H1 (cell line): ENCODE measurements around the gene SOWAHC. TPM values are rescaled to one million over a fixed set of nuclear protein-coding genes. Genes with fewer than 3 reads are reported as not detected.
"Not testable (repeated sequence)": the region's sequence is repeated elsewhere in the genome, so short reads cannot be mapped to it uniquely, and the experiment has no call there.

ENCODE experiments used
- CTCF ChIA-PET: fragments of 300-600 bp; sonication (Branson Sonifier 250); formaldehyde crosslinking; loops from one replicate; lab custom pipeline; 2021; ENCODE audit not compliant: partially characterized antibody; lab: Charles Lee
- POLR2A ChIA-PET: fragments of 300-600 bp; sonication (Branson Sonifier 250); formaldehyde crosslinking; loops from one replicate; lab custom pipeline; 2021; ENCODE audit warnings: inconsistent platforms; ENCODE audit not compliant: partially characterized antibody; lab: Charles Lee
- DNase-seq, 2 experiments: peaks; one replicate each; pipeline versions ENCODE4 v3.0.0 to v3.0.0-alpha.2; 2010 to 2022; ENCODE audit warnings: low spot score in 2 of 2, low read depth in 1 of 2, mixed read lengths in 1 of 2
- FAIRE-seq: peaks from 2 replicates; lab custom pipeline; 2011; peaks lifted over from hg19 to GRCh38; lab: Jason Lieb, UNC
- H2AFZ ChIP-seq: 2 replicates; pipeline ENCODE4 v1.8.1; 2012; ENCODE audit warnings: low read length, inconsistent platforms
- H2AK5ac ChIP-seq: 2 replicates; pipeline ENCODE4 v1.6.1; 2013; ENCODE audit warnings: low read depth, low read length
- H2BK120ac ChIP-seq: replicated peaks from 2 replicates; pipeline ENCODE3; 2013; ENCODE audit warnings: low read depth, low read length, inconsistent platforms
- H2BK12ac ChIP-seq: 2 replicates; pipeline ENCODE4 v1.6.1; 2013; ENCODE audit warnings: low read depth, low read length
- H2BK15ac ChIP-seq: 2 replicates; pipeline ENCODE4 v1.6.1; 2013; ENCODE audit warnings: low read length
- H2BK20ac ChIP-seq: 2 replicates; pipeline ENCODE4 v1.6.1; 2013; ENCODE audit warnings: low read length
- H2BK5ac ChIP-seq: 2 replicates; pipeline ENCODE4 v1.6.1; 2013; ENCODE audit warnings: low read depth, low read length
- H3K14ac ChIP-seq: 2 replicates; pipeline ENCODE4 v1.6.1; 2013; ENCODE audit warnings: inconsistent platforms; ENCODE audit not compliant: insufficient read length
- H3K18ac ChIP-seq: 2 replicates; pipeline ENCODE4 v1.6.1; 2013; ENCODE audit warnings: low read length; ENCODE audit errors: extremely low read depth
- H3K23ac ChIP-seq: 2 replicates; pipeline ENCODE4 v1.6.1; 2013; ENCODE audit warnings: inconsistent platforms; ENCODE audit not compliant: insufficient read length
- H3K23me2 ChIP-seq: 2 replicates; pipeline ENCODE4 v1.6.1; 2013; ENCODE audit warnings: low read depth, low read length
- H3K27ac ChIP-seq: 2 replicates; pipeline ENCODE4 v1.6.1; 2011; ENCODE audit warnings: low read depth, low read length, inconsistent platforms
- H3K27me3 ChIP-seq, 4 experiments: replicated peaks in 1 of 4; 1 replicate in 1 of 4; 2 replicates in 3 of 4; pipeline versions ENCODE4 v1.6.1 to v1.8.1; 2011 to 2013; ENCODE audit warnings: low read length in 3 of 4, mild to moderate bottlenecking in 3 of 4, inconsistent platforms in 2 of 4, mixed read lengths in 2 of 4, moderate library complexity in 1 of 4; ENCODE audit not compliant: control insufficient read depth in 3 of 4, insufficient read depth in 3 of 4; ENCODE audit errors: extremely low read depth in 1 of 4
- H3K36me3 ChIP-seq, 4 experiments: 2 replicates each; pipeline versions ENCODE4 v1.6.1 to v1.8.1; 2011 to 2013; ENCODE audit warnings: mild to moderate bottlenecking in 4 of 4, low read length in 3 of 4, moderate library complexity in 2 of 4, control low read depth in 1 of 4, inconsistent platforms in 1 of 4; ENCODE audit not compliant: insufficient read depth in 4 of 4, control insufficient read depth in 2 of 4
- H3K4ac ChIP-seq: replicated peaks from 2 replicates; pipeline ENCODE3; 2013; ENCODE audit warnings: low read length, low read depth, mixed read lengths, inconsistent platforms; ENCODE audit not compliant: insufficient read length
- H3K4me1 ChIP-seq, 4 experiments: replicated peaks in 1 of 4; 1 replicate in 1 of 4; 2 replicates in 3 of 4; pipeline versions ENCODE4 v1.6.1 to v1.8.1; 2011 to 2013; ENCODE audit warnings: low read length in 3 of 4, inconsistent platforms in 2 of 4, mixed read lengths in 1 of 4; ENCODE audit not compliant: insufficient read depth in 4 of 4, control insufficient read depth in 3 of 4
- H3K4me2 ChIP-seq, 2 experiments: 2 replicates each; pipeline versions ENCODE4 v1.6.1 to v1.8.1; 2011 to 2013; ENCODE audit warnings: low read depth in 2 of 2, low read length in 2 of 2, control low read depth in 1 of 2, inconsistent platforms in 1 of 2, mild to moderate bottlenecking in 1 of 2; ENCODE audit not compliant: insufficient read depth in 1 of 2
- H3K4me3 ChIP-seq, 4 experiments: fragments of 200-600, 300-600 bp in 1 of 4; sonication (generic), shearing (Covaris generic), sonication (Bioruptor Twin) in 1 of 4; 2 replicates each; pipeline versions ENCODE4 v1.5.1 to v1.8.1; 2011 to 2016; ENCODE audit warnings: low read length in 4 of 4, low read depth in 3 of 4, control low read depth in 2 of 4, inconsistent platforms in 2 of 4, mild to moderate bottlenecking in 2 of 4, mixed read lengths in 1 of 4, moderate library complexity in 1 of 4; ENCODE audit not compliant: insufficient read depth in 2 of 4; ENCODE audit errors: extremely low read depth in 1 of 4
- H3K56ac ChIP-seq: replicated peaks from 2 replicates; pipeline ENCODE3; 2013; ENCODE audit warnings: low read depth, mild to moderate bottlenecking, mixed read lengths, low read length, inconsistent platforms; ENCODE audit not compliant: insufficient read length
- H3K79me1 ChIP-seq: 2 replicates; pipeline ENCODE4 v1.6.1; 2013; ENCODE audit warnings: low read depth, low read length, control low read depth
- H3K79me2 ChIP-seq, 2 experiments: 2 replicates each; pipeline versions ENCODE4 v1.6.1 to v1.8.1; 2012 to 2013; ENCODE audit warnings: low read length in 2 of 2, mild to moderate bottlenecking in 2 of 2, inconsistent platforms in 1 of 2; ENCODE audit not compliant: insufficient read depth in 2 of 2, control insufficient read depth in 1 of 2
- H3K9ac ChIP-seq, 4 experiments: replicated peaks in 1 of 4; 1 replicate in 1 of 4; 2 replicates in 3 of 4; pipeline versions ENCODE4 v1.6.1 to v1.8.1; 2011 to 2013; ENCODE audit warnings: low read depth in 3 of 4, low read length in 3 of 4, control low read depth in 2 of 4, mild to moderate bottlenecking in 2 of 4, moderate library complexity in 2 of 4, inconsistent platforms in 1 of 4; ENCODE audit errors: extremely low read depth in 1 of 4
- H3K9me3 ChIP-seq, 2 experiments: 2 replicates each; pipeline versions ENCODE4 v1.6.1 to v1.8.1; 2012 to 2013; ENCODE audit warnings: mild to moderate bottlenecking in 2 of 2, moderate library complexity in 2 of 2, control low read depth in 1 of 2, inconsistent platforms in 1 of 2, low read depth in 1 of 2, low read length in 1 of 2, mixed read lengths in 1 of 2; ENCODE audit not compliant: insufficient read depth in 2 of 2
- H4K20me1 ChIP-seq, 2 experiments: replicated peaks in 1 of 2; 2 replicates each; pipeline versions ENCODE3 to v1.8.1; 2011 to 2013; ENCODE audit warnings: inconsistent platforms in 2 of 2, low read length in 2 of 2, mild to moderate bottlenecking in 1 of 2; ENCODE audit not compliant: insufficient read depth in 2 of 2, control insufficient read depth in 1 of 2
- H4K5ac ChIP-seq: 2 replicates; pipeline ENCODE4 v1.6.1; 2013; ENCODE audit warnings: low read length, low read depth, mixed read lengths, inconsistent platforms; ENCODE audit not compliant: insufficient read length
- H4K8ac ChIP-seq: 2 replicates; pipeline ENCODE4 v1.8.0; 2013; ENCODE audit warnings: mild to moderate bottlenecking, moderate library complexity, low read length, inconsistent platforms; ENCODE audit not compliant: insufficient read depth; ENCODE audit errors: extremely low read depth
- H4K91ac ChIP-seq: replicated peaks from 2 replicates; pipeline ENCODE3; 2013; ENCODE audit warnings: low read length, mixed read lengths, inconsistent platforms; ENCODE audit not compliant: insufficient read length
- WGBS, 2 experiments: shearing (Covaris generic) in 1 of 2; methylation state at CpG; one replicate each; pipeline versions ENCODE4 v1.1.6 to v1.1.7; 2013 to 2015; ENCODE audit warnings: low lambda C conversion rate in 2 of 2, mixed read lengths in 2 of 2, inconsistent platforms in 1 of 2, low coverage in 1 of 2, missing lambda C conversion rate in 1 of 2; ENCODE audit not compliant: insufficient replicate concordance in 2 of 2, insufficient coverage in 1 of 2, insufficient read length in 1 of 2; ENCODE audit errors: extremely low coverage in 1 of 2, missing lambda C conversion rate in 1 of 2; 5-methylcytosine and 5-hydroxymethylcytosine counted together
- polyA plus RNA-seq, 7 experiments: library from polyadenylated mRNA; depleted of rRNA in 3 of 7; stranded (reverse) in 5 of 7; unstranded in 2 of 7; fragments of >200 nt in 5 of 7; fragments of 200-250 nt in 2 of 7; gene quantifications; 1 replicate in 5 of 7; 2 replicates in 1 of 7; 4 replicates in 1 of 7; pipeline versions ENCODE4 v1.2.1 to v1.2.3, GENCODE V29; 2011 to 2013; ENCODE audit warnings: missing spikeins in 2 of 7, mixed read lengths in 2 of 7
- total RNA-seq: library from RNA; stranded (reverse); fragmentation: NEBNext Ultra II Directional; extraction: Animal tissue kit (Norgen Biotek cat#: 25700); gene quantifications from 2 replicates; pipeline ENCODE4 v1.2.1, GENCODE V29; 2021

The SOWAHC gene
- total and polyA plus RNA-seq, 2 of the 8 experiments (the other 6 are each of a cell fraction or from before 2014, with no cell fraction given) = 3.1 to 17.8 TPM

DNA sequence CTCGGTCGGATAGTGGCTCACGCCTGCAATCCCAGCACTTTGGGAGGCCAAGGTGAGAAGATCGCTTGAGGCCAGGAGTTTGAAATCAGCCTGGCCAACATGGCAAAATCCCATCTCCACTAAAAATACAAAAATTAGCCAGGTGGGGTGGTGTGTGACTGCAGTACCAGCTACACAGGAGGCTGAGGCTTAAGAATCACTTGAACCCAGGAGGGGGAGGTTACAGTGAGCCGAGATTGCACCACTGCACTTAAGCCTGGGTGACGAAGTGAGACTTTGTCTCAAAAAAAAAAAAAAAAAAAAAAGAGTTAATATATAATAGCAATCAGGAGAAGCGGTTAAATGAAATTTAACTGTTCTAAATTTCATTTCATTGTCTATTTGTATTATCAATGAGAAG lies 36.5 kb upstream of the SOWAHC start:
- H2AFZ ChIP-seq, H2BK15ac ChIP-seq, H3K23ac ChIP-seq, H3K4ac ChIP-seq, H3K56ac ChIP-seq, H3K4me2 ChIP-seq, H3K9me3 ChIP-seq, H3K4me3 ChIP-seq, POLR2A ChIA-PET, H4K8ac ChIP-seq, FAIRE-seq, DNase-seq, H3K36me3 ChIP-seq, H3K27me3 ChIP-seq, H3K4me1 ChIP-seq, CTCF ChIA-PET, H3K18ac ChIP-seq, H3K14ac ChIP-seq, H3K23me2 ChIP-seq, H3K9ac ChIP-seq, H4K91ac ChIP-seq, H3K79me1 ChIP-seq, H3K27ac ChIP-seq, H2AK5ac ChIP-seq, H2BK120ac ChIP-seq, H2BK20ac ChIP-seq, H3K79me2 ChIP-seq, H2BK12ac ChIP-seq, H2BK5ac ChIP-seq, H4K20me1 ChIP-seq, H4K5ac ChIP-seq: not testable (repeated sequence)
- WGBS, 2 experiments = 93% methylated on average over 7 of the region's 7 CpGs; no CpG with 5 or more reads in 1 of the 2 experiments
